AG10803 (cell line): ENCODE data around the gene PLG.
"Not testable (repeated sequence)": the region's sequence is repeated elsewhere in the genome, so short reads cannot be mapped to it uniquely, and the experiment has no call there.

Experiments
- DNase-seq: peaks from one replicate; pipeline ENCODE4 v3.0.0; 2010; ENCODE audit warnings: low read depth
- H3K4me3 ChIP-seq: 2 replicates; pipeline ENCODE4 v1.5.1; 2011; ENCODE audit warnings: mild to moderate bottlenecking, low read length, control low read depth
- CTCF ChIP-seq: conservative IDR thresholded peaks from 2 replicates; pipeline ENCODE4 v1.5.1; 2011; ENCODE audit warnings: mild to moderate bottlenecking, low read length, control low read depth, inconsistent platforms

Gene PLG

GRCh38 chr6:160767647-160768019 is 65.6 kb downstream of the PLG start:
- no peak for DNase-seq
- TF ChIP-seq CTCF = no peak
- H3K4me3 ChIP-seq = no peak overlapping the region

- no peak for DNase-seq
- no peak overlapping the region for H3K4me3 ChIP-seq
- TF ChIP-seq CTCF = no peak
Measured at GRCh38 chr6:160768101-160768500, 66.1 kb downstream of the PLG start.

- H3K4me3 ChIP-seq = no peak overlapping the region
- no peak for DNase-seq
- no peak for TF ChIP-seq CTCF
Measured at GRCh38 chr6:160774399-160774798, 72.4 kb downstream of the PLG start.

GRCh38 chr6:160775792-160776580 is 73.9 kb downstream of the PLG start:
- H3K4me3 ChIP-seq = no peak overlapping the region
- no peak for DNase-seq
- no peak for TF ChIP-seq CTCF

- DNase-seq, H3K4me3 ChIP-seq: not testable (repeated sequence)
Measured at GRCh38 chr6:160779095-160779494, 77.1 kb downstream of the PLG start.

GRCh38 chr6:160780656-160781055 is 78.6 kb downstream of the PLG start:
- H3K4me3 ChIP-seq = not testable (repeated sequence)

GRCh38 chr6:160781298-160781697 is 79.3 kb downstream of the PLG start:
- H3K4me3 ChIP-seq = no peak overlapping the region
- no peak for TF ChIP-seq CTCF
- no peak for DNase-seq

More at GRCh38 chr6:160780656-160781055, 78.6 kb downstream of the PLG start:
- not testable (repeated sequence) for DNase-seq

GRCh38 chr6:160782228-160782627 is 80.2 kb downstream of the PLG start:
- no peak for TF ChIP-seq CTCF
- DNase-seq = no peak
- no peak overlapping the region for H3K4me3 ChIP-seq
